HEK293 (cell line): ENCODE measurements around the gene MDM2.
A peak's percentile ranks its signal among the peaks of the same experiment; 100 is the strongest.

Experiments
- CTCF ChIA-PET: fragments of 350-600 bp; formaldehyde crosslinking; extraction: SDS; loops from one replicate; lab custom pipeline; 2021; ENCODE audit warnings: antibody characterized with exemption; lab: Yijun Ruan, JAX
- POLR2A ChIA-PET: fragments of 300-600 bp; formaldehyde crosslinking; extraction: SDS; loops from one replicate; lab custom pipeline; 2020; ENCODE audit warnings: antibody characterized with exemption, inconsistent platforms; lab: Yijun Ruan, JAX
- H3K27ac ChIP-seq: fragments of 200-500 bp; sonication (Bioruptor generic); 2 replicates; pipeline ENCODE4 v1.5.1; 2014; ENCODE audit warnings: low read depth, low read length, control low read depth, inconsistent platforms; ENCODE audit errors: extremely low read depth
- H3K36me3 ChIP-seq, 2 experiments: fragments of 200-500 bp in 1 of 2; sonication (Bioruptor generic) in 1 of 2; 1 replicate in 1 of 2; 2 replicates in 1 of 2; pipeline ENCODE4 v1.5.1; 2014 to 2017; ENCODE audit warnings: inconsistent platforms in 2 of 2, low read length in 2 of 2; ENCODE audit not compliant: control insufficient read depth in 2 of 2, insufficient read depth in 1 of 2
- H3K4me1 ChIP-seq: fragments of 200-500 bp; sonication (Bioruptor generic); 2 replicates; pipeline ENCODE4 v1.5.1; 2014; ENCODE audit warnings: mild to moderate bottlenecking, low read length, inconsistent platforms; ENCODE audit not compliant: control insufficient read depth, insufficient read depth
- H3K4me3 ChIP-seq: 2 replicates; pipeline ENCODE4 v1.5.1; 2011; ENCODE audit warnings: low read depth, mild to moderate bottlenecking, control low read depth, low read length, moderate library complexity
- H3K9me3 ChIP-seq: fragments of 200-500 bp; sonication (Bioruptor generic); 2 replicates; pipeline ENCODE4 v1.5.1; 2014; ENCODE audit warnings: low read depth, low read length, inconsistent platforms; ENCODE audit not compliant: control insufficient read depth, insufficient read depth
- GLI2 ChIP-seq: fragments of 450-650 bp; formaldehyde crosslinking; IDR thresholded peaks from 2 replicates; pipeline ENCODE4; 2017; ENCODE audit warnings: missing biosample characterization, missing genetic modification characterization, low read depth, borderline replicate concordance
- HOXA7 ChIP-seq: sonication (generic); formaldehyde crosslinking; IDR thresholded peaks from 2 replicates; pipeline ENCODE4 v1.8.1; 2022; ENCODE audit warnings: missing genetic modification reagents, borderline replicate concordance
- IKZF3 ChIP-seq: fragments of 450-650 bp; IDR thresholded peaks from 2 replicates; pipeline ENCODE4 v1.5.0; 2018; ENCODE audit warnings: missing biosample characterization, mild to moderate bottlenecking, missing genetic modification characterization, moderate library complexity
- KLF10 ChIP-seq: fragments of 450-650 bp; IDR thresholded peaks from 2 replicates; pipeline ENCODE4 v1.5.1; 2018; ENCODE audit warnings: missing biosample characterization, mild to moderate bottlenecking, missing genetic modification characterization
- KLF7 ChIP-seq: fragments of 450-650 bp; formaldehyde crosslinking; IDR thresholded peaks from 2 replicates; pipeline ENCODE4 v1.5.1; 2016; ENCODE audit warnings: missing biosample characterization, missing genetic modification characterization, borderline replicate concordance
- OSR2 ChIP-seq: fragments of 450-650 bp; formaldehyde crosslinking; IDR thresholded peaks from 2 replicates; pipeline ENCODE4 v1.5.1; 2016; ENCODE audit warnings: missing biosample characterization, missing genetic modification characterization
- OVOL3 ChIP-seq: fragments of 450-650 bp; formaldehyde crosslinking; IDR thresholded peaks from 2 replicates; pipeline ENCODE4 v1.5.1; 2016; ENCODE audit warnings: missing biosample characterization, missing genetic modification characterization
- PRDM1 ChIP-seq: fragments of 450-650 bp; formaldehyde crosslinking; IDR thresholded peaks from 2 replicates; pipeline ENCODE4; 2016; ENCODE audit warnings: missing biosample characterization, missing genetic modification characterization
- TRIM28 ChIP-seq: IDR thresholded peaks from 2 replicates; pipeline ENCODE4 v1.6.1; 2011; ENCODE audit warnings: low read length, control low read depth, borderline replicate concordance
- ZFHX2 ChIP-seq: fragments of 450-650 bp; formaldehyde crosslinking; conservative IDR thresholded peaks from 2 replicates; pipeline ENCODE4 v1.5.1; 2016; ENCODE audit warnings: missing biosample characterization, missing genetic modification characterization
- ZNF146 ChIP-seq: fragments of 450-650 bp; formaldehyde crosslinking; IDR thresholded peaks from 2 replicates; pipeline ENCODE4 v1.5.1; 2016; ENCODE audit warnings: missing biosample characterization, missing genetic modification characterization
- ZNF202 ChIP-seq: fragments of 450-650 bp; formaldehyde crosslinking; IDR thresholded peaks from 2 replicates; pipeline ENCODE4 v1.5.1; 2016; ENCODE audit warnings: missing biosample characterization, missing genetic modification characterization, borderline replicate concordance
- ZNF280C ChIP-seq: fragments of 450-650 bp; formaldehyde crosslinking; IDR thresholded peaks from 2 replicates; pipeline ENCODE4 v1.5.1; 2016; ENCODE audit warnings: missing biosample characterization, missing genetic modification characterization
- ZNF280D ChIP-seq: fragments of 450-650 bp; formaldehyde crosslinking; IDR thresholded peaks from 2 replicates; pipeline ENCODE4 v1.5.1; 2016; ENCODE audit warnings: missing biosample characterization, missing genetic modification characterization
- ZNF433 ChIP-seq: fragments of 450-650 bp; formaldehyde crosslinking; IDR thresholded peaks from 2 replicates; pipeline ENCODE4 v1.5.1; 2016; ENCODE audit warnings: missing biosample characterization, missing genetic modification characterization, low read depth
- ZNF510 ChIP-seq: fragments of 450-650 bp; formaldehyde crosslinking; IDR thresholded peaks from 2 replicates; pipeline ENCODE4 v1.5.1; 2018; ENCODE audit warnings: mild to moderate bottlenecking, missing genetic modification characterization, missing biosample characterization; ENCODE audit not compliant: insufficient replicate concordance
- ZNF521 ChIP-seq: fragments of 450-650 bp; formaldehyde crosslinking; IDR thresholded peaks from 2 replicates; pipeline ENCODE4 v1.5.1; 2017; ENCODE audit warnings: missing biosample characterization, mild to moderate bottlenecking, missing genetic modification characterization
- ZNF561 ChIP-seq: fragments of 450-650 bp; IDR thresholded peaks from 2 replicates; pipeline ENCODE4 v1.5.1; 2018; ENCODE audit warnings: missing biosample characterization, missing genetic modification characterization, borderline replicate concordance
- ZNF580 ChIP-seq: fragments of 450-650 bp; formaldehyde crosslinking; IDR thresholded peaks from 2 replicates; pipeline ENCODE4 v1.5.1; 2016; ENCODE audit warnings: missing biosample characterization, missing genetic modification characterization
- ZNF624 ChIP-seq: fragments of 450-650 bp; formaldehyde crosslinking; IDR thresholded peaks from 2 replicates; pipeline ENCODE4 v1.5.1; 2017; ENCODE audit warnings: missing biosample characterization, missing genetic modification characterization
- ZXDB ChIP-seq: fragments of 450-650 bp; formaldehyde crosslinking; IDR thresholded peaks from 2 replicates; pipeline ENCODE4 v1.5.1; 2016; ENCODE audit warnings: missing biosample characterization, missing genetic modification characterization
- TF ChIP-seq, protein P1 (sequence below): fragments of 450-650 bp; formaldehyde crosslinking; IDR thresholded peaks from 2 replicates; pipeline ENCODE4 v1.5.1; 2016; ENCODE audit warnings: missing biosample characterization, missing genetic modification characterization
- TF ChIP-seq, protein P2 (sequence below): IDR thresholded peaks from 2 replicates; pipeline ENCODE4 v1.6.1; 2011; ENCODE audit warnings: mild to moderate bottlenecking, low read depth, low read length, borderline replicate concordance

MDM2 gene

GRCh38 chr12:68880660-68881325 is 72.8 kb downstream of the MDM2 start:
- POLR2A ChIA-PET, result no interaction called here
- Histone ChIP-seq H3K9me3 (no peaks in the 10 kb centered on the region), H3K4me3 (no peak overlapping the region), H3K27ac (no peak overlapping the region), H3K36me3 (no peaks in the 10 kb centered on the region), H3K4me1 (no peaks in the 10 kb centered on the region)
- CTCF ChIA-PET, result interaction anchor here (0.6 to 0.7 kb wide), 2 partner anchors 212 to 343 kb away, joined by 3 read pairs; no protein-coding TSS in a partner anchor
- TF ChIP-seq IKZF3 (tag by site-specific recombination) (no peak), KLF10 (tag by site-specific recombination) (no peak), ZNF433 (no peak), OSR2 (tag by site-specific recombination) (no peak), HOXA7 (CRISPR knock-in tag) (no peak), GLI2 (tag by site-specific recombination) (no peak)
- TF ChIP-seq, protein P1, sequence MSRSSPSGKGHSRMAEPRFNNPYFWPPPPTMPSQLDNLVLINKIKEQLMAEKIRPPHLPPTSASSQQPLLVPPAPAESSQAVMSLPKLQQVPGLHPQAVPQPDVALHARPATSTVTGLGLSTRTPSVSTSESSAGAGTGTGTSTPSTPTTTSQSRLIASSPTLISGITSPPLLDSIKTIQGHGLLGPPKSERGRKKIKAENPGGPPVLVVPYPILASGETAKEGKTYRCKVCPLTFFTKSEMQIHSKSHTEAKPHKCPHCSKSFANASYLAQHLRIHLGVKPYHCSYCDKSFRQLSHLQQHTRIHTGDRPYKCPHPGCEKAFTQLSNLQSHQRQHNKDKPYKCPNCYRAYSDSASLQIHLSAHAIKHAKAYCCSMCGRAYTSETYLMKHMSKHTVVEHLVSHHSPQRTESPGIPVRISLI (tag by site-specific recombination), result no peak

DNA sequence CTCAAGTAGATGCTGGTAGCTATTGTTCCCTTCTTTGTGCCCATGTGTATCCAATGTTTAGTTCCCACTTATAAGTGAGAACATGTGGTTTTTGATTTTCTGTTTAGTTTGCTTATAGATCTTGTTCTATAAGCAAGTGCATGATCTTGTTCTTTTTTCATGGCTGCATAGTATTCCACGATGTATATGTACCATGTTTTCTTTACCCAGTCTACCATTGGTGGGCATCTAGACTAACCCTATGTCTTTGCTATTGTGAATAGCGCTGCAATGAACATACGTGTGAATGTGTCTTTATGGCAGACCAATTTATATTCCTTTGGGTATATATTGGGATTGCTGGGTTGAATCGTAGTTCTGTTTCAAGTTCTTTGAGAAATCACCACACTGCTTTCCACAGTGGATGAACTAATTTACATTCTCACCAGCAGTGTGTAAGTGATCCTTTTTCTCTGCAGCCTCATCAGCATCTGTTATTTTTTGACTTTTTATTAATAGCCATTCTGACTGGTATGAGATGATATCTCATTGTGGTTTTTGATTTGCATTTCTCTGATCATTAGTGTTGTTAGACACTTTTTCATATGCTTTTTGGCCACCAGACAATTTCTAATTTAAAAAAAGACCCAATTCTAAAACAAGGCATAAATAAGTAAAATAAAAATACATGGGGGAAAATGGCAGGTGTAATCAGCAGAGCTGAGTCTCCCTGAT is 74.4 kb downstream of the MDM2 start:
- no peak for TF ChIP-seq PRDM1 (tag by site-specific recombination)
- TF ChIP-seq ZNF580, result peak; percentile 72
- TF ChIP-seq ZNF561, result no peak
- TF ChIP-seq ZNF280D, result peak; percentile 75; the same call in 1 of the 2 replicates
- TF ChIP-seq ZNF146, result peak; percentile 98
- TF ChIP-seq ZNF521 (tag by site-specific recombination), result no peak
- TF ChIP-seq, all 188 proteins: peak for 3
- POLR2A ChIA-PET, result no interaction called here
- CTCF ChIA-PET, result no interaction called here

DNA sequence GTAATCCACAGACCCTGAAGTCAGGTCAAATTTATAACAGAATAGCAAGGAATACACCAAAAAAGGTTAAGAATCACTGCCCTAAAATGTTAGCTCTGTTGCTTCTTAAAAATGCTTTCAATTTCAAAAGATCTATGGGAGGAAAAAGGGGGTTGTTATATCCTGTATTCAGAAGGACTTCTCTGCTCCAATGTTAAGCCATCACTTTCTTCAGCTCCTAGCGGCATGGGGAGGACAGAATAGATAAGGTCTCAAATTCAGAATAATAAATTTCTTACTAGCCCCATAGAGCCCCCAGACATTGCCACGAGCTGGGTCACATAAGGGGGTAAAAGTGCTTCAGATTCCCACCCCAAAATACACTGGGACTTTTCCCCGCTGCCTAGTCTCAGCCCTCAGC is 75.2 kb downstream of the MDM2 start:
- H3K9me3 ChIP-seq, result no peaks in the 10 kb centered on the region
- no peaks in the 10 kb centered on the region for H3K4me1 ChIP-seq
- ChIA-PET POLR2A (no interaction called here), CTCF (no interaction called here)
- no peak overlapping the region for H3K27ac ChIP-seq
- no peaks in the 10 kb centered on the region for H3K36me3 ChIP-seq
- TF ChIP-seq ZNF624 (tag by site-specific recombination) (no peak), ZNF280C (tag by site-specific recombination) (no peak), ZFHX2 (tag by site-specific recombination) (no peak), TRIM28 (no peak), OVOL3 (tag by site-specific recombination) (no peak), ZNF202 (tag by site-specific recombination) (no peak), ZXDB (tag by site-specific recombination) (no peak), ZNF510 (tag by site-specific recombination) (no peak), KLF7 (tag by site-specific recombination) (no peak)
- TF ChIP-seq, protein P2, sequence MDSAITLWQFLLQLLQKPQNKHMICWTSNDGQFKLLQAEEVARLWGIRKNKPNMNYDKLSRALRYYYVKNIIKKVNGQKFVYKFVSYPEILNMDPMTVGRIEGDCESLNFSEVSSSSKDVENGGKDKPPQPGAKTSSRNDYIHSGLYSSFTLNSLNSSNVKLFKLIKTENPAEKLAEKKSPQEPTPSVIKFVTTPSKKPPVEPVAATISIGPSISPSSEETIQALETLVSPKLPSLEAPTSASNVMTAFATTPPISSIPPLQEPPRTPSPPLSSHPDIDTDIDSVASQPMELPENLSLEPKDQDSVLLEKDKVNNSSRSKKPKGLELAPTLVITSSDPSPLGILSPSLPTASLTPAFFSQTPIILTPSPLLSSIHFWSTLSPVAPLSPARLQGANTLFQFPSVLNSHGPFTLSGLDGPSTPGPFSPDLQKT, result no peak
- no peak overlapping the region for H3K4me3 ChIP-seq

More for the DNA sequence above, 74.4 kb downstream of the MDM2 start:
- no peaks in the 10 kb centered on the region for H3K9me3 ChIP-seq
- no peaks in the 10 kb centered on the region for H3K36me3 ChIP-seq
- H3K4me1 ChIP-seq, result no peaks in the 10 kb centered on the region
- no peak overlapping the region for H3K27ac ChIP-seq
- H3K4me3 ChIP-seq, result no peak overlapping the region
